ENCODE data around the gene THSD7B. TPM values are rescaled to one million over a fixed set of nuclear protein-coding genes. Genes with fewer than 3 reads are reported as not detected.

Gene THSD7B
- total and polyA plus RNA-seq, 9 of the 15 experiments (the other 6 are each of a cell fraction or from before 2014, with no cell fraction given) = not detected

- no peak for ATAC-seq
- TF ChIP-seq MAFK (IDR thresholded peaks at IDR 0.05; ENCODE audit: low read length) (no peak), KDM2B (CRISPR knock-in tag; IDR thresholded peaks at IDR 0.05) (no peak), ZNF696 (CRISPR knock-in tag; conservative IDR thresholded peaks at IDR 0.05) (no peak), HOMEZ (CRISPR knock-in tag; IDR thresholded peaks at IDR 0.05) (no peak), TAF9B (IDR thresholded peaks at IDR 0.05; ENCODE audit: partially characterized antibody) (no peak), THAP7 (CRISPR knock-in tag; IDR thresholded peaks at IDR 0.05) (no peak), RBM39 (optimal IDR thresholded peaks at IDR 0.05; ENCODE audit: low read depth, low read length) (no peak)
- FAIRE-seq = no peak
- in situ Hi-C loops (cut with MboI) (no loop called here), intact Hi-C loops (cut with micrococcal nuclease) (no loop called here)
- Histone ChIP-seq H3K4me2 (ENCODE audit: insufficient read depth, low read length) (no peak overlapping the region), H2AFZ (ENCODE audit: low read depth, low read length) (no peak overlapping the region), H3K36me3 (ENCODE audit: control insufficient read depth, insufficient read depth, low read length) (no peaks in the 10 kb centered on the region), H3K27me3 (ENCODE audit: control insufficient read depth in 2 of 2, insufficient read depth in 2 of 2, low read length in 2 of 2) (no peaks in the 10 kb centered on the region), H3K27ac (ENCODE audit: extremely low read depth, low read depth, low read length) (no peak overlapping the region), H3K79me2 (ENCODE audit: control insufficient read depth, insufficient read depth, low read length) (no peaks in the 10 kb centered on the region), H3K9ac (ENCODE audit: insufficient read depth in 1 of 2, low read depth in 2 of 2, low read length in 2 of 2) (no peak overlapping the region), H3K4me3 (no peak overlapping the region), H3K4me1 (replicated peaks in 1 of 2; ENCODE audit: control insufficient read depth in 2 of 2, insufficient read depth in 2 of 2, low read length in 2 of 2) (no peaks in the 10 kb centered on the region), H3K9me3 (replicated peaks; ENCODE audit: control insufficient read depth, insufficient read depth, low read depth, low read length) (no peaks in the 10 kb centered on the region), H3K9me1 (ENCODE audit: control insufficient read depth, insufficient read depth, low read length) (no peaks in the 10 kb centered on the region), H4K20me1 (replicated peaks; ENCODE audit: control insufficient read depth, insufficient read depth, low read length) (no peaks in the 10 kb centered on the region)
- 2% methylated on average over 2 of the region's 2 CpGs for WGBS (ENCODE audit: insufficient coverage, low coverage, missing lambda C conversion rate)
- CTCF ChIA-PET (ENCODE audit: low intra/inter-chr PET ratio) = no interaction called here
- BruUV-seq (replicated peaks) = no TSS peak
- DNase-seq (ENCODE audit: extremely low read depth in 1 of 4, low spot score in 3 of 4) = no peak
- POLR2A ChIA-PET = no interaction called here
Observed at GRCh38 chr2:137654046-137654445, 888.7 kb downstream of the THSD7B start.

Measured in K562 (cell line).